Daoy (cell line): ENCODE measurements around the gene TEX13B. TPM values are rescaled to one million over a fixed set of nuclear protein-coding genes. Genes with fewer than 3 reads are reported as not detected.

ENCODE experiments used
- DNase-seq: peaks from one replicate; pipeline ENCODE4 v3.0.0-alpha.2; 2015; ENCODE audit warnings: low read depth
- total RNA-seq: library from RNA; depleted of rRNA; stranded (reverse); fragments of >200 nt; shearing (Covaris generic); gene quantifications from 2 replicates; pipeline ENCODE4 v1.2.3, GENCODE V29; 2014; rRNA removed

Gene TEX13B
- total RNA-seq, 1 experiment from 2014 or later: not detected

DNA sequence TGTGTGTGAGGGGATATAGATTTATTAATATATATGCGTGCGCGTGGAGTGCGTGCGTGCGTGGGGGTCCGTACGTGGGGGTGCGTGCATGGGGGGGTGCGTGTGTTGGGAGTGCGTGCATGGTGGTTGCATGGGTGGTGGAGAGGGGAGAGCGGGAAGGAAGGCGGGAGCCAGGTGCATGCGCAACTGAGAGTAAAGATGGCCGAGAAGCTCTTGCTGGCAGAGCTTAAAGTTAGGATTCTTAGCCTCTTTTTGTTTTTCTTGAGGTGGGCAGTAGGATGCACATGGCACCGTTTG is 45.8 kb downstream of the TEX13B start:
- no peak for DNase-seq

- peak; percentile 46 for DNase-seq
Measured at GRCh38 chrX:107935664-107936433, 46.3 kb downstream of the TEX13B start.

DNA sequence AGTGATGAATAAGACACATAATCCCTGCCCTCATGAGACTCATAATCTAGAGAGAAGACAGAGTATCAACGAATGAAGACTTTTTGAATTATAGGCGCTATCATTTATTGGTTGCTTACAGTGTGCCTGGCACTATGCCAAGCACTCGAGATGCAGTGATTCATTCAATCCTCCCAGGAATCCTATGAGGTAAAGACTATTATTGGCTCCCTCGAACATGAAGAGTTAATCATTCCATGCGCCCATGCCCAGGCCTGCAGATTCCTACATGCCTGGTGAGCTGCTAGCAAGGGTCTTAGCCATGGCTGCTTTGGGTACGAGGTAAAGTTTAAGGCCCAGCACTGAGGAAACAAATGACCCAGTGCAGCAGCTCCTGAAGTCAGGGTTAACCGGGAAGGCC is 47.0 kb downstream of the TEX13B start:
- peak; percentile 66 for DNase-seq

GRCh38 chrX:107934262-107934661 is 47.9 kb downstream of the TEX13B start:
- no peak for DNase-seq

Other genes with a start within 250 kb of the TEX13B start
- 14.0 and 33.1 TPM in 2 replicates for gene TSC22D3, start 206.6 kb downstream of the TEX13B start, total RNA-seq
- not detected in 2 replicates for gene NCBP2L, start 204.6 kb downstream of the TEX13B start, total RNA-seq
- 3.4 and 7.3 TPM in 2 replicates for gene MID2, start 156.5 kb downstream of the TEX13B start, total RNA-seq
- gene VSIG1, start 62.7 kb upstream of the TEX13B start, total RNA-seq: 0.18 and 0.40 TPM in 2 replicates
- 121 and 124 TPM in 2 replicates for gene PSMD10, start 109.2 kb upstream of the TEX13B start, total RNA-seq
- 12.9 and 17.1 TPM in 2 replicates for gene ATG4A, start 109.4 kb upstream of the TEX13B start, total RNA-seq